Bronchial epithelial cell (primary cell): ENCODE measurements around the gene SUGCT. TPM values are rescaled to one million over a fixed set of nuclear protein-coding genes. Genes with fewer than 3 reads are reported as not detected.

ENCODE experiments used
- DNase-seq: peaks from one replicate; pipeline ENCODE4 v3.0.0-alpha.2; 2010; ENCODE audit warnings: low read depth
- FAIRE-seq: peaks from 2 replicates; lab custom pipeline; 2011; peaks lifted over from hg19 to GRCh38; lab: Jason Lieb, UNC
- H3K27me3 ChIP-seq: 2 replicates; pipeline ENCODE4 v1.5.1; 2011; ENCODE audit warnings: low read length; ENCODE audit not compliant: control insufficient read depth, insufficient read depth
- H3K36me3 ChIP-seq: 2 replicates; pipeline ENCODE4 v1.5.1; 2011; ENCODE audit warnings: low read length; ENCODE audit not compliant: control insufficient read depth, insufficient read depth
- H3K4me3 ChIP-seq: 2 replicates; pipeline ENCODE4 v1.5.1; 2011; ENCODE audit warnings: mild to moderate bottlenecking, low read depth, low read length, control low read depth
- CTCF ChIP-seq: IDR thresholded peaks from 2 replicates; pipeline ENCODE4 v1.5.1; 2011; ENCODE audit warnings: mild to moderate bottlenecking, moderate library complexity, low read length, control low read depth, inconsistent platforms; ENCODE audit not compliant: insufficient read depth, severe bottlenecking
- total RNA-seq: library from RNA; depleted of rRNA; stranded (reverse); fragments of >200 nt; gene quantifications from 2 replicates; pipeline ENCODE4 v1.2.1, GENCODE V29; 2014

The SUGCT gene
- total RNA-seq, 1 donor from 2014 or later, result 7.4 TPM

GRCh38 chr7:40300146-40300670, 165.4 kb downstream of the SUGCT start:
- TF ChIP-seq CTCF, result no peak
- DNase-seq (no peak), FAIRE-seq (no peak)
- no peaks in the 10 kb centered on the region for H3K36me3 ChIP-seq
- no peak overlapping the region for H3K4me3 ChIP-seq
- H3K27me3 ChIP-seq, result no peaks in the 10 kb centered on the region

GRCh38 chr7:40301486-40302068, 166.8 kb downstream of the SUGCT start:
- no peak for TF ChIP-seq CTCF
- no peak for FAIRE-seq
- Histone ChIP-seq H3K27me3 (no peaks in the 10 kb centered on the region), H3K4me3 (no peak overlapping the region), H3K36me3 (no peaks in the 10 kb centered on the region)
- DNase-seq, result no peak

- no peak for TF ChIP-seq CTCF
- no peaks in the 10 kb centered on the region for H3K27me3 ChIP-seq
- no peak for DNase-seq
- no peak overlapping the region for H3K4me3 ChIP-seq
- FAIRE-seq, result no peak
- no peaks in the 10 kb centered on the region for H3K36me3 ChIP-seq
These were observed 169.2 kb downstream of the SUGCT start for GRCh38 chr7:40303996-40304395.

GRCh38 chr7:40305229-40305628, 170.4 kb downstream of the SUGCT start:
- no peaks in the 10 kb centered on the region for H3K27me3 ChIP-seq
- no peak overlapping the region for H3K4me3 ChIP-seq
- no peaks in the 10 kb centered on the region for H3K36me3 ChIP-seq
- TF ChIP-seq CTCF, result no peak
- no peak for DNase-seq
- no peak for FAIRE-seq

- FAIRE-seq, result no peak
- TF ChIP-seq CTCF, result no peak
- no peaks in the 10 kb centered on the region for H3K27me3 ChIP-seq
- no peaks in the 10 kb centered on the region for H3K36me3 ChIP-seq
- H3K4me3 ChIP-seq, result no peak overlapping the region
- no peak for DNase-seq
These were observed 171.2 kb downstream of the SUGCT start for GRCh38 chr7:40306025-40306424.

GRCh38 chr7:40306596-40306995, 171.8 kb downstream of the SUGCT start:
- FAIRE-seq, result no peak
- no peak overlapping the region for H3K4me3 ChIP-seq
- H3K36me3 ChIP-seq, result no peaks in the 10 kb centered on the region
- no peaks in the 10 kb centered on the region for H3K27me3 ChIP-seq
- DNase-seq, result peak; percentile 79
- no peak for TF ChIP-seq CTCF
